Activated CD4-positive, CD25-positive, alpha-beta regulatory T cell (primary cell): ENCODE data around the gene EXOSC2.

Experiments
- DNase-seq, 4 experiments: peaks; one replicate each; lab custom pipeline; 2025; lab: John Stamatoyannopoulos, UW

EXOSC2 gene

GRCh38 chr9:130696996-130697395, 3.4 kb downstream of the EXOSC2 start:
- DNase-seq: no peak

- DNase-seq: no peak
Measured at GRCh38 chr9:130698514-130698913, 4.9 kb downstream of the EXOSC2 start.

- DNase-seq: no peak
Measured at GRCh38 chr9:130699047-130699446, 5.5 kb downstream of the EXOSC2 start.

GRCh38 chr9:130701059-130702022, 7.8 kb downstream of the EXOSC2 start:
- peak; percentile 48 to 58 (median 53) for DNase-seq

GRCh38 chr9:130703501-130703900, 9.9 kb downstream of the EXOSC2 start:
- DNase-seq: no peak

- peak; percentile 26 to 61 (median 50) for DNase-seq
Measured at GRCh38 chr9:130707225-130707976, 13.8 kb downstream of the EXOSC2 start.

- DNase-seq: no peak
Measured at GRCh38 chr9:130710822-130711352, 17.3 kb downstream of the EXOSC2 start.

GRCh38 chr9:130711469-130711868, 17.9 kb downstream of the EXOSC2 start:
- no peak for DNase-seq

- DNase-seq: peak; percentile 94 to 98 (median 96)
Measured at GRCh38 chr9:130712564-130713285, 19.1 kb downstream of the EXOSC2 start.

GRCh38 chr9:130713286-130713960, 19.8 kb downstream of the EXOSC2 start:
- no peak for DNase-seq

- no peak for DNase-seq
Measured at GRCh38 chr9:130714586-130715110, 21.1 kb downstream of the EXOSC2 start.

- no peak for DNase-seq
Measured at GRCh38 chr9:130715270-130715669, 21.7 kb downstream of the EXOSC2 start.

- DNase-seq: no peak
Measured at GRCh38 chr9:130718562-130718961, 25.0 kb downstream of the EXOSC2 start.

- no peak for DNase-seq
Measured at GRCh38 chr9:130720762-130721161, 27.2 kb downstream of the EXOSC2 start.

- no peak for DNase-seq
Measured at GRCh38 chr9:130728721-130729120, 35.1 kb downstream of the EXOSC2 start.

GRCh38 chr9:130729145-130729544, 35.6 kb downstream of the EXOSC2 start:
- no peak for DNase-seq

GRCh38 chr9:130731355-130731754, 37.8 kb downstream of the EXOSC2 start:
- no peak for DNase-seq

GRCh38 chr9:130732136-130732535, 38.6 kb downstream of the EXOSC2 start:
- no peak for DNase-seq

- no peak for DNase-seq
Measured at GRCh38 chr9:130732793-130733221, 39.2 kb downstream of the EXOSC2 start.

- DNase-seq: no peak
Measured at GRCh38 chr9:130735566-130735965, 42.0 kb downstream of the EXOSC2 start.

- no peak for DNase-seq
Measured at GRCh38 chr9:130736834-130737233, 43.3 kb downstream of the EXOSC2 start.
